Kidney epithelial cell (primary cell): ENCODE measurements around the gene PHETA1. TPM values are rescaled to one million over a fixed set of nuclear protein-coding genes. Genes with fewer than 3 reads are reported as not detected.
"Not testable (repeated sequence)": the region's sequence is repeated elsewhere in the genome, so short reads cannot be mapped to it uniquely, and the experiment has no call there.

Source experiments
- DNase-seq: peaks from one replicate; pipeline ENCODE4 v3.0.0-alpha.2; 2010; ENCODE audit warnings: low read depth
- H3K27me3 ChIP-seq: 2 replicates; pipeline ENCODE4 v1.6.0; 2011; ENCODE audit warnings: low read length; ENCODE audit not compliant: control insufficient read depth, insufficient read depth
- H3K36me3 ChIP-seq: 2 replicates; pipeline ENCODE4 v1.5.1; 2011; ENCODE audit warnings: low read length; ENCODE audit not compliant: control insufficient read depth, insufficient read depth
- H3K4me3 ChIP-seq: 2 replicates; pipeline ENCODE4 v1.5.1; 2011; ENCODE audit warnings: low read depth, mild to moderate bottlenecking, control low read depth, low read length
- total RNA-seq: library from RNA; depleted of rRNA; stranded (reverse); fragments of >200 nt; gene quantifications from 2 replicates; pipeline ENCODE4 v1.2.3, GENCODE V29; 2015
- TF ChIP-seq, protein P1 (sequence below): IDR thresholded peaks from 2 replicates; pipeline ENCODE4 v1.5.1; 2011; ENCODE audit warnings: mild to moderate bottlenecking, moderate library complexity, low read length, control low read depth, inconsistent platforms; ENCODE audit not compliant: insufficient read depth, poor library complexity, severe bottlenecking

The PHETA1 gene
- total RNA-seq, 1 donor from 2014 or later = 16.0 TPM

DNA sequence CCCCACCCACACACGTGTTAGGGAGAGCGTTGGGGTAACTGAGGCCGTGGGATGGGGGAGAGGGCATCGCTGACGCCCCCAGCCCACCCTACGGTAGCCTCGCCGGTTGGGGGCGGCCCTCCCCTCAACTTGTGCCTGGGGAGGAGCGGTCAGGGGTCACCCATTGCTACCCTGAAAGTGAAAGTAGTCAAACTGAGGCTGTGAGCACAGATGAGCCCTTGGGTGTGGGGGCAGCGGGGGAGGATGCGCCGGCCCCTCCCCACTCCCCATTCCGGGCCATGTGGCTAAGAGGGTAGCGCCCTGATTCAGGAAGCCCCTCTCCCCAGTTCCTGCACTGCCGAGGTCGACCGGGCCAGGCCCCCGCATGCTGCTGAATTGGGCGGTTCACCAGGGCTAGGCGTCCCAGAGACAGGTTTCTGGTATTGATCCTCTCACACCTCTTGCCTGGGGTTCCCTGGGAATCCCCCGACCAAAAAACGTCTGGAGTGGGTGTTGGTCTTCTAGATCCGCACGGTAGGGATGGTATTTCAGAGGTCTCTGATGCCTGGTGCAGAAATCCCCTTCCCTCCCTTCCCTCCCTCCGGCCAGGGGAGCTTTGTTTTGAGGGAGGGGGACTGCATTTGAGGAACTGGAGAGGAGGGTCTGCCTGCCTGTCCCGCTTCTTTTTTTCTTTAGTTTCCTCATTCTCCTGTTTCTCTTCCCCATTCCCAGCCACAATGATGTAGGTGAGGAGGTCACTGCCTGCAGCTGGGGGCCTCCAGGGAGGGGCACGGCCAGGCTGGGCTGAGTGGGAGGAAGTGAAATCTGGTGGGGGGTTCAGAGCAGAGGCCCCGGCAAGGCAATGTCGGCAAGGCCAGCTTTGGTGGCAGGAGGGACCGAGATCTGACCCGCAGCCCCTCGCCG lies 37.8 kb upstream of the PHETA1 start:
- Histone ChIP-seq H3K36me3 (no peaks in the 10 kb centered on the region), H3K4me3 (peak overlapping the region; percentile 68), H3K27me3 (no peaks in the 10 kb centered on the region)
- no peak for DNase-seq
- TF ChIP-seq, protein P1, sequence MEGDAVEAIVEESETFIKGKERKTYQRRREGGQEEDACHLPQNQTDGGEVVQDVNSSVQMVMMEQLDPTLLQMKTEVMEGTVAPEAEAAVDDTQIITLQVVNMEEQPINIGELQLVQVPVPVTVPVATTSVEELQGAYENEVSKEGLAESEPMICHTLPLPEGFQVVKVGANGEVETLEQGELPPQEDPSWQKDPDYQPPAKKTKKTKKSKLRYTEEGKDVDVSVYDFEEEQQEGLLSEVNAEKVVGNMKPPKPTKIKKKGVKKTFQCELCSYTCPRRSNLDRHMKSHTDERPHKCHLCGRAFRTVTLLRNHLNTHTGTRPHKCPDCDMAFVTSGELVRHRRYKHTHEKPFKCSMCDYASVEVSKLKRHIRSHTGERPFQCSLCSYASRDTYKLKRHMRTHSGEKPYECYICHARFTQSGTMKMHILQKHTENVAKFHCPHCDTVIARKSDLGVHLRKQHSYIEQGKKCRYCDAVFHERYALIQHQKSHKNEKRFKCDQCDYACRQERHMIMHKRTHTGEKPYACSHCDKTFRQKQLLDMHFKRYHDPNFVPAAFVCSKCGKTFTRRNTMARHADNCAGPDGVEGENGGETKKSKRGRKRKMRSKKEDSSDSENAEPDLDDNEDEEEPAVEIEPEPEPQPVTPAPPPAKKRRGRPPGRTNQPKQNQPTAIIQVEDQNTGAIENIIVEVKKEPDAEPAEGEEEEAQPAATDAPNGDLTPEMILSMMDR = no peak

DNA sequence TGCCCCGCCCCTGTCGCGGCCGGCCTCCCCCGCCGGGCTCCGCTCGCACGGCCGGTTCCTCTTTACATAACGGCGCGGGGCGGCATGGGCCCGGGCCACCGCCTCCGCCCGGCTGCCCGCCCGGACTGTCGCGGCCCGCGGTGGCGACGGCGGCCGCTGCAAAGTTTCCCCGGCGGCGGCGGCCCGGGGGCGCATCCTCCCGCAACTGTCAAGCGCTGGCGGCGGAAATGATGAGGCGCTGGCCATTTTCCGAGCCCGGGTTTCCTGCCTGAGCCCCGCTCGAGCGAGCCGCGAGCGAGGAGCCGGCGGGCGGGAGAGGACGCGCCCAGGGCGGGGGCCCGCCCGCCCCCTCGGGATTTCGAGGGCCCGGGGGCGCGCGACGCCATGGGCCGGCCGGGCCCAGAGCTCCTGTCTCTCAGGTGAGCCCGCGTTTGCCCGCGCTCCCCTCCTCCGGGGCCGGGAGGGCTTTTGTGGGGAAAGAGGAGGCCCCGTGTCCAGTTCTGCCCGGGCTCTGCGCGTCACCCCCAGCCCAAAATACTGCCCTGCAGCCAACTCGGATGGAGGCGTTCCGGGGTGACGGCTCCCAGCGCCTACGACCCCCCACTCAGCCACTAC lies 37.1 kb upstream of the PHETA1 start, which contains the start of gene SH2B3:
SH2B3 (plus strand) TSS at position 65 of the 615 bp plus-strand sequence. CDS start 12,223 bp downstream, outside the sequence.
- peak within 1 kb of the TSS; percentile 68 for H3K4me3 ChIP-seq
- no peak for DNase-seq
- no peaks in the 10 kb centered on the region for H3K27me3 ChIP-seq
- no peaks in the 10 kb centered on the region for H3K36me3 ChIP-seq
- TF ChIP-seq, protein P1 = no peak

DNA sequence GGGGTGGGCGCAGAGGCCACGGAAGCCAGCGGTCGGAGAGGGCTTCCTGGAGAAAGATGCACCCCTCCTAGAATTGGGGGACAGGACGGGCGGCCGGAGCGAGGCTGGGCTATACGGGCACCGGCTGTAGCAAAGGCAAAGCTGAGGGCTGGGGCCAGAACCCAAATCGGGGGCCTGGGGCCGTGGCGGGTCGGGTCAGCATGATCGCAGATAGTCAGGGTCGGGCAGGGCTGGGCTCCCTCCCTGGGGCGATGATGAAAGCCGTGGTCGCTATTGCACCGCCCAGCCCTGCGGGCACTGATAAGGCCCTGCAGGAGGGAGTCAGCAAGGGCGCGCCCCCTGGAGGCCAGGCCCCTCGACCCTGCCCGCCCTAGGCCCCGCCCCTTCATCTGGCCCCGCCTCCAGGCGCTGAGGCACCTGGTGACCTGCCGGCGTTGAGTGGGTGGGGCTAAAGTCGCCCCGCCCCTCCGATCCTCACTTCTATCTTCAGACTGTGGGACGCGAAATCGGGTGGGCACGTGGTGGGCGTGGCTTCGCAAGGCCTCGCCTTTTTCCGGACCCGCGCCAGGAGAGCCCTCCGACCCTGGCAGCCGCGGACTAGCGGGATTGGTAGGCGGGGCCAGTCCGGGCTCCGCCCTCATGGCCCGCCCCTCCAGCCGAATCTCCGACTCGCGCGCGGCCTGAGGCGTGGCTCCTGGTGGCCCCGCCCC lies 36.4 kb upstream of the PHETA1 start:
- TF ChIP-seq, protein P1 = peak; percentile 65
- H3K27me3 ChIP-seq = no peaks in the 10 kb centered on the region
- peak; percentile 75 for DNase-seq
- no peaks in the 10 kb centered on the region for H3K36me3 ChIP-seq
- H3K4me3 ChIP-seq = peak overlapping the region; percentile 68

DNA sequence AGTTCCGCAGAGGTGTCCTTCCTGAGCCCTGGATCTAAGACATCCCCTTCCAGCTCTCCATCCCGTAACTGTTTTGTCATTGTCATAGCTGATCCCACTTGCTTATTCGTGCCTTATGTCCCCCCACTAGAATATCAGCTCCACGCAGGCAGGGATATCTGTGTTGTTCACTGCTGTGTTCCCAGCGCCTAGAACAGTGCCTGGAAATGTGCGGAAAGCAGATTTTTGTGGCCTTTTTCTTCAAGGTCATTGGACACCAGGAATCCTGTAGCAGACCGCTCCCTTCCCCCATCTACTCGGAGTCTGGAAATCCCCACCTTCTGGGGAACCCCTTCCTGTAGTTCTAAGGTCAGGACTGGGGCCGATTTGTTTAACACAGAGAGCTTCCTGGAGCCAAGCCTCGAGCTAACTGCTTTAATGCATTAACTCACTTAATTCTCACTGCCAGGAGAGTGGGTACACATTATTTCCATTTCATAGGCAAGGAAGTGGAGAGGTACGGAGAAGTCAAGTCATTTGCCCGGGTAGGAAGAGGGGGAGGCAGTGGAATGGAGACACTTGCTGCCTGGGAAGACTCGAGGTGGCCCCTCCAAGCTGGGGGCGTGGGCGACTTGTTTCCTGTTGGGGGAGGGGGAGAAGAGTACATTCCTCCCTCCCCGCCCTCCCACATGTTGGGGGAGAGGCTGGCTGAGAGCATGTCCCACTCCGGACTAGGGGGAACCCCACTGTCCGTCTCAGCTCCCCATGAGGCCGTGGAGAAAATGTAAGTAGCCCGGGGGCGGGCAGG lies 35.7 kb upstream of the PHETA1 start:
- TF ChIP-seq, protein P1 = no peak
- Histone ChIP-seq H3K27me3 (no peaks in the 10 kb centered on the region), H3K36me3 (no peaks in the 10 kb centered on the region), H3K4me3 (peak overlapping the region; percentile 68)
- DNase-seq = no peak

DNA sequence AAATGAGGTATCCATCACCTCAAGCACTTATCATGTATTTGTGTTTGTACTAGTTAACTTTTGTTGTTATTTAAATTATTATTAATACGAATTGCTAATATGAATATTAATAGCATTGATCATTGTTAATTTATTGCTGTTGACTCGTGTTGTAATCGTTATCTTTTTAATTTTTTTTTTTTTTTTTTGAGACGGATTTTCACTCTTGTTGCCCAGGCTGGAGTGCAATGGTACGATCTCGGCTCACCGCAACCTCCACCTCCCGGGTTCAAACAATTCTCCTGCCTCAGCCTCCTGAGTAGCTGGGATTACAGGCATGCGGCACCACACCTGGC lies 33.6 kb upstream of the PHETA1 start:
- not testable (repeated sequence) for DNase-seq, H3K36me3 ChIP-seq, H3K4me3 ChIP-seq, H3K27me3 ChIP-seq
